NCI-H187 treated with DMSO at 0.1 percent for 48 hours (cell line): ENCODE results near the gene MT3.
"Not testable (repeated sequence)": the region's sequence is repeated elsewhere in the genome, so short reads cannot be mapped to it uniquely, and the experiment has no call there.

Experiments
- DNase-seq: peaks from one replicate; lab custom pipeline; 2025; lab: John Stamatoyannopoulos, UW

MT3 gene

DNA sequence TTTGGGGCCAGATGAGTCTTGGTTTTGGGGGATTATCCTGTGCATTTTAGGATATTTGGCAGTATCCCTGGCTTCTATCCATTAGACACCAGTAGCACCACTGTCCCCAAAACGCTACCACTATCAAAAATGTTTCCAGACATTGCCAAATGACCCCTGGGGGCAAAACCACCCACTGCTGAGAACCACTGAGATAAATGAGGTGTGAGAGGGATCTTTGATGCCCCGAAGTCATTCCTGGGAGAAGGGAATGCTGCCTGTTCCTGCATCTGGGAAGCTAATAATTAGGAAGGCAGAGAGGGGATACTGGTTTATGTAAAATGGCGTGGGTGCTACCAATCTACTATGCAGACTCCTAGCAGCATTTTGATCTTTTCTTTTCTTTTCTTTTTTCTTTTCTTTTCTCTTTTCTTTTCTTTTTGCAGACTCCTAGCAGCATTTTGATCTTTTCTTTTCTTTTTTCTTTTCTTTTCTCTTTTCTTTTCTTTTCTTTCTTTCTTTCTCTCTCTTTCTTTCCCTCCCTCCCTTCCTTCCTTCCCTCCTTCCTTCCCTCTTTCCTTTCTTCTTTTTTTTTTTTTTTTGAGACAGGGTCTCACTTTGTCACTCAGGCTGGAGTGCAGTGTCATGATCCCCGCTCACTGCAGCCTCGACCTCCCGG lies 8.8 kb upstream of the MT3 start:
- DNase-seq: no peak

DNA sequence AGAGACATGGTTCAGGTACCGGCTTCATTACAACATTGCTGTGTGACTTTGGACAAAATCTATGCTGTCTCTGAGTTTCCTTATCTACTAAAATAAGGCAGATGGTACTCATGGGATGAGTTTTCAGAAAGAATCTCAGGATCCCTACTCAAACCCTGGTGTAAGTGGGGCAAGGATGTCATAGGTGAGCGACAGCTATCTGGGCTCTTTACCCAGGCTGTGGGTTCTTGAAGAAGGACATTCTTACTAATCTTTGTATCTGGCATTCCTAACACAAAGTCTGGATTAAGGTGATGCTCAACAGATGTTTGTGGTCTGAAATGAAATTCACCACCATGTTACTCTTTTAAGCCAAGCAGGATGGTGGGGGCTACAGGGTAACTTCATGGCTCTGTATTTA lies 6.4 kb upstream of the MT3 start:
- DNase-seq: not testable (repeated sequence)

- no peak for DNase-seq
Observed at GRCh38 chr16:56583351-56584168, 5.8 kb upstream of the MT3 start.

GRCh38 chr16:56584276-56584675 lies 5.1 kb upstream of the MT3 start:
- DNase-seq: no peak

- no peak for DNase-seq
Observed at GRCh38 chr16:56588781-56589140, 567 bp upstream of the MT3 start.

GRCh38 chr16:56591377-56592060 lies 2.2 kb downstream of the MT3 start:
- no peak for DNase-seq

GRCh38 chr16:56593573-56594291 lies 4.4 kb downstream of the MT3 start:
- DNase-seq: no peak

DNA sequence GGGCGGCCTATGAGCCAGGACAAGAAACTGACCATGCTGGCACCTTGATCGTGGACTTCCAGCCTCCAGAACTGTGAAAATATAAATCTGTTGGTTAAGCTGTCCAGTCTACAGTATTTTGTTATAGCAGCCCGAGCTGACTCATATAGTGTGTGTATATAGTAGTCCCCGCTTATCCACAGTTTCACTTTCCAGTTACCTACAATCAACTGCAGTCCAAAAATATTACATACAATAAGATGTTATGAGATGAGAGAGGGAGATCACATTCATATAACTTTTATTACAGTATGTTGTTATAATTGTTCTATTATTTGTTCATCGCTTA lies 4.9 kb downstream of the MT3 start:
- DNase-seq: no peak

DNA sequence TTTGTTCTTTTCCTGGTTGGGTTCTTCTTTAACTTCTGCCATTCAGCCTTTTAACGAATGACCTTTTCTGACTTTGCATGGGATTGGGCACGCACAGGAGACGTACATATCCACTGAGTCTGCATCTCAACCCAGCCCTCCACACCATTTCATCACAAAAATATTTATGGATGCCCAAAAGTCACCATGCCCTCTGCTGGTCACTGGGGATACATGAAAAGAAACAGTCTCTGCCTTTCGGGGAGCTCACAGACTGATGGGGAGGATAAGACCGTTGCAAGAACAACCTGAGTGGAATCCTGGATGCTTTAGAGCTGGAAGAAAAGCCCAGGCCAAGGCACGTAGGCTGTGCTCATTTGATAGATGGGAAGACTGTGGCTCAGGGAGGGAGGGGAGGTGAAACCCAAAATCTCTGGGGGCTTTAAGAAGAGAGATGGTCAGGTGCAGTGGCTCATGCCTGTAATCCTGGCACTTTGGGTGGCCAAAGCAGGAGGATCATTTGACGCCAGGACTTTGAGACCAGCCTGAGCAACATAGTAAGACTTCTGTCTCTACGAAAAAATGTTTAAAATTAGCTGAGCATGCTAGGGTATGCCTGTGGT lies 11.2 kb downstream of the MT3 start:
- no peak for DNase-seq

DNA sequence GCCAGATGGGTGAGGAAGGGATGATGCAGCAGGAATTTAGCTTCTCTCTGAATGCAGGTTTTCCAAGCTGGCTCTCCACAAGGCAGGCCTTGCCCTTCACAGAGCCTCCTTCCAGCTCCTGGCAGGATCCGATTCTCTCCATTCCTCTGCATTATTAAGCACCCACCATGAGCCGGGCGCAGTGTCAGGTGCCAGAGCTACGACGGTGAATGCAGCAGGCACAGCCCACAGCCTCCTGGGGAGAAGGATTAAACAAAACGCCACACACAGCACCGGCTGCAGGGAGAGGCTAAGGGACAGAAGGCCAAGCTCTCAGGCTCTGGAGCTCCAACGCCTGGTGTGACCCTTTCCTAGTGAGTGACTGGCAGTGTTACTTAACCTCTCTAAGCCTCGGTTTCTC lies 12.0 kb downstream of the MT3 start:
- DNase-seq: no peak

- no peak for DNase-seq
Observed at GRCh38 chr16:56603589-56603988, 14.3 kb downstream of the MT3 start.

- DNase-seq: no peak
Observed at GRCh38 chr16:56604966-56605365, 15.6 kb downstream of the MT3 start.

DNA sequence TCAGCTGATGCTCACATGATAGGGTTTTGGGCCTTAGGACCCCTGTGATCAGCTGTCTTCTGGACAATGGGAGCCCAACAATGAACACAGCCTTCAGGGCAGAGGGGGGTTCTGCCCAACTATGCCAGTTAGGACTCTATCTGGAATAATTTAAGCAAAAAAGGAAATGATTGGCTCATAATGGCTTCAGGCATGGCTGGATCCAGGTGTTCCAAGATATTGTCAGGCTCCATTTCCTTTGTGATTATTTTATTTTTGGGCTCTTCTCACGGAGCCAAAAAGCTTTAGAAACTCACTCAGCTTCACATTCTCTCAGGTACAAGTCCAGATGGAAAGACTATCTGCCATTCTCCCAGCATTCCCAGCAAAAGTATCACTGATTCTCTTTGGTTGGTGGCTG lies 16.1 kb downstream of the MT3 start:
- DNase-seq: no peak

DNA sequence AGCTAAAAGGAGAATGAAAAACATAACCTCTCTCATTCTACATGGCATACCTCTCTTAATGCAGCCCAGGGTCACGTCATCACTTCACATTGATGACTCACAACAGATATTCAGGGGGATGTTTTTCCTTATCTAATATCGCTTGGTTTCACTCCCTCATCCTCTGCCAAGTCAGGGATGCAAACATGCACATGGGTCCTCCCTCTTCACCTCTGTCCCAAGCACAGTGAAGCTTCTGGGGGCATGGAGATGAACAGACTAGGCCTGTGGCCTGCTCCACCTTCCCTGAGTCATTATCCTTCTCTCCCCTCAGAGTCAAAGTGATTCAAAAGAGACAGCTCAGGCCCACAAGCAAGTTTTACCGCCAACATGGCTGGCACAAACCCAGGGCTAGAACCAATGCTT lies 16.7 kb downstream of the MT3 start:
- no peak for DNase-seq

GRCh38 chr16:56606476-56607108 lies 17.3 kb downstream of the MT3 start:
- DNase-seq: no peak

GRCh38 chr16:56607109-56607618 lies 17.8 kb downstream of the MT3 start:
- DNase-seq: no peak

DNA sequence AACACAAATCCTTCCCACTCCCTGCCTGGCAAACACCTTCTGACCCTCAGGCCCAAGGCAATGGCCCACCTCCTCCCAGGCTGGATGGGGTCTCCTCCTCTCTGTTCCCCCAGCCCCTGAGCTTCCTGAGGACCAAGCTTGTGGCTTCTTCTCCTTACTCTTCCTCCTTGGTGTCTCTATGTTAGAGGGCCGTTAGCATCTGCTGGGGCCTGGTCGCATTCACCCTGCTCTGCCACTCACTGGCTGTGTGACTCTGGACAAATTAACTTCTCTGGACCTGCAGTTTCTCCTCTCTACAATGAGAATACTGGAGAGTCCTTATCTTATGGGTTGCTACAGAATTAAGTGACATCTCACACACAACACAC lies 18.3 kb downstream of the MT3 start:
- DNase-seq: no peak

DNA sequence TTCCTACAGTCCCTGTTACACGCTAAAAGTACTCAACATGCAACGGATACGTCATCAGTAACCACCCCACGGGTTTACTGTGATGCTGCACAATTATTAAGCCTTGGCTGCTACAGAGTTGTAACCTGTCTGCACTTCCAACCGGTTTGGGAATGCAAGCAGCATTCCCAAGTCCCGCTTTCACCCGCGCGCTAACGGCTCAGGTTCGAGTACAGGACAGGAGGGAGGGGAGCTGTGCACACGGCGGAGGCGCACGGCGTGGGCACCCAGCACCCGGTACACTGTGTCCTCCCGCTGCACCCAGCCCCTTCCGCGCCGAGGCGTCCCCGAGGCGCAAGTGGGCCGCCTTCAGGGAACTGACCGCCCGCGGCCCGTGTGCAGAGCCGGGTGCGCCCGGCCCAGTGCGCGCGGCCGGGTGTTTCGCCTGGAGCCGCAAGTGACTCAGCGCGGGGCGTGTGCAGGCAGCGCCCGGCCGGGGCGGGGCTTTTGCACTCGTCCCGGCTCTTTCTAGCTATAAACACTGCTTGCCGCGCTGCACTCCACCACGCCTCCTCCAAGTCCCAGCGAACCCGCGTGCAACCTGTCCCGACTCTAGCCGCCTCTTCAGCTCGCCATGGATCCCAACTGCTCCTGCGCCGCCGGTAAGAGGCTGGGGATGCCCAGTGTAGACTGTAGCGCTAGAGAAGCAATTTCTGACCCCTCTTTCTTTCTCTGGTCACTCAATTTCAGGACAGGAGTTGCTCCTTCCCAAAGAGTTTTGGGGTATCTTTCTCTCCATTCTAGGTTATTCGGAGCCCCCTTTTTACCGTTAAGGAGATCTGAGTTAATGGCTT lies 18.9 kb downstream of the MT3 start, which contains the start of gene MT2A:
TSS of gene MT2A (plus strand) at position 542 of the 833 bp plus-strand sequence. CDS start at position 614, 72 bp downstream.
- DNase-seq: peak; percentile 21

- DNase-seq: no peak
Observed at GRCh38 chr16:56608876-56609462, 19.6 kb downstream of the MT3 start.

GRCh38 chr16:56609463-56609921 lies 20.2 kb downstream of the MT3 start:
- no peak for DNase-seq
